GM12873 (cell line): ENCODE measurements around the gene TCF7L2.

Source experiments
- CTCF ChIP-seq: IDR thresholded peaks from 2 replicates; pipeline ENCODE4 v1.5.1; 2012; ENCODE audit warnings: low read depth, mild to moderate bottlenecking, moderate library complexity, low read length, control low read depth; ENCODE audit not compliant: insufficient read depth; ENCODE audit errors: missing control alignments

TCF7L2 gene

GRCh38 chr10:112949875-112950507 is at the start of gene TCF7L2:
TSS of gene TCF7L2 (plus strand) at chr10:112950247. CDS start at chr10:112950757, 510 bp downstream.
- no peak for TF ChIP-seq CTCF

GRCh38 chr10:112902730-112903129 is 47.3 kb upstream of the TCF7L2 start:
- TF ChIP-seq CTCF = no peak

GRCh38 chr10:112904000-112904399 is 46.0 kb upstream of the TCF7L2 start:
- TF ChIP-seq CTCF = no peak

- no peak for TF ChIP-seq CTCF
These were observed 43.1 kb upstream of the TCF7L2 start for GRCh38 chr10:112906945-112907344.

- no peak for TF ChIP-seq CTCF
These were observed 42.2 kb upstream of the TCF7L2 start for GRCh38 chr10:112907893-112908292.

GRCh38 chr10:112911206-112911605 is 38.8 kb upstream of the TCF7L2 start:
- TF ChIP-seq CTCF = no peak

- no peak for TF ChIP-seq CTCF
These were observed 37.6 kb upstream of the TCF7L2 start for GRCh38 chr10:112912410-112912928.
